Muscle layer of duodenum (tissue), 2 donors: ENCODE results near the gene RNF181.

Experiments
- H3K27ac ChIP-seq: one replicate; pipeline ENCODE4 v1.7.0; 2013; ENCODE audit warnings: mild to moderate bottlenecking, low read length
- H3K27me3 ChIP-seq: one replicate; pipeline ENCODE4 v1.7.0; 2013; ENCODE audit warnings: low read depth, mild to moderate bottlenecking, control low read depth, low read length
- H3K36me3 ChIP-seq, 2 donors: one replicate each; pipeline ENCODE4 v1.7.0; 2013; ENCODE audit warnings: low read length in 2 of 2, control low read depth in 1 of 2, mild to moderate bottlenecking in 1 of 2; ENCODE audit not compliant: insufficient read depth in 2 of 2, control insufficient read depth in 1 of 2
- H3K4me1 ChIP-seq, 2 donors: one replicate each; pipeline ENCODE4 v1.7.0; 2013; ENCODE audit warnings: low read length in 2 of 2, mild to moderate bottlenecking in 2 of 2, control low read depth in 1 of 2, moderate library complexity in 1 of 2; ENCODE audit not compliant: insufficient read depth in 2 of 2, control insufficient read depth in 1 of 2
- H3K4me3 ChIP-seq, 2 donors: one replicate each; pipeline ENCODE4 v1.7.0; 2013; ENCODE audit warnings: low read length in 2 of 2, low read depth in 1 of 2, mild to moderate bottlenecking in 1 of 2
- H3K9me3 ChIP-seq, 2 donors: one replicate each; pipeline ENCODE4 v1.7.0; 2013; ENCODE audit warnings: low read length in 2 of 2, control low read depth in 1 of 2, mild to moderate bottlenecking in 1 of 2; ENCODE audit not compliant: control insufficient read depth in 1 of 2
- donor health status: healthy.

RNF181 gene, protein sequence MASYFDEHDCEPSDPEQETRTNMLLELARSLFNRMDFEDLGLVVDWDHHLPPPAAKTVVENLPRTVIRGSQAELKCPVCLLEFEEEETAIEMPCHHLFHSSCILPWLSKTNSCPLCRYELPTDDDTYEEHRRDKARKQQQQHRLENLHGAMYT

DNA sequence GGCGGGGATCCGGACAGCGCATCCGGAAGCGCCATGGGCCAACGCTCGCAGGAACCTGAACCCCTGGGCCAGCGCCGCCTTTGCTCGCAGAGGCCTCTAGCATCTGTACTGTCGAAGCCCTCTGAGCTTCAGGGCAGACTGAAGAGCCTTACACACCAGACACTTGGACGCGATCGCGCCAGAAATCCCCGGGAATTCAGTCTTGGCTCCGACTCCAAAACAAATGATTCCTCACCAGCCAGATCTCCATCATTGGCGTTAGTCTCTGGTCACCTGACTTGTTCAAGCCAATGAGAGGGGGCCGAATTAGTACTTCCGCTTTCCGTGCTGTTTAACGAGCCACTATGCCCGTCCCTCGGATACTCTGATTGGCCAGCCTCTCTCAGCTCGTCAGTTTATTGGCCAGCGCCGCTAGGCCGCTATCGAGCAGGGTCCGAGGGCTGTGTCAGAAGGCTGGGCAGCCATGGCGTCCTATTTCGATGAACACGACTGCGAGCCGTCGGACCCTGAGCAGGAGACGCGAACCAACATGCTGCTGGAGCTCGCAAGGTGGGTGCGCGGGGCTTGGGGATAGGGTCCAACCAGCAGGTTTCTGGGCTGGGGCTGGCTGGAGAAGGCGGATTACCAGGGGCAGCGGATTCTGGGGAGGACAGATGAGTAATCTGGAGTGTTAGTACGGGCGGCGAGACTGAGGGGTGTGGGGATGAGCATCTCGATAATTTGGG is at the start of gene RNF181:
RNF181 (plus strand) TSS at position 445 of the 725 bp plus-strand sequence; CDS start at position 464, 19 bp downstream.
- Histone ChIP-seq H3K27ac (peak within 1 kb of the TSS; percentile 85), H3K9me3 (no peaks in the 10 kb centered on the region), H3K4me3 (peak within 1 kb of the TSS; percentile 85 to 87), H3K4me1 (peaks cover 17 to 27% of the 10 kb centered on the region in 2 donors), H3K27me3 (no peaks in the 10 kb centered on the region), H3K36me3 (peaks cover 22 to 27% of the 10 kb centered on the region in 2 donors)

DNA sequence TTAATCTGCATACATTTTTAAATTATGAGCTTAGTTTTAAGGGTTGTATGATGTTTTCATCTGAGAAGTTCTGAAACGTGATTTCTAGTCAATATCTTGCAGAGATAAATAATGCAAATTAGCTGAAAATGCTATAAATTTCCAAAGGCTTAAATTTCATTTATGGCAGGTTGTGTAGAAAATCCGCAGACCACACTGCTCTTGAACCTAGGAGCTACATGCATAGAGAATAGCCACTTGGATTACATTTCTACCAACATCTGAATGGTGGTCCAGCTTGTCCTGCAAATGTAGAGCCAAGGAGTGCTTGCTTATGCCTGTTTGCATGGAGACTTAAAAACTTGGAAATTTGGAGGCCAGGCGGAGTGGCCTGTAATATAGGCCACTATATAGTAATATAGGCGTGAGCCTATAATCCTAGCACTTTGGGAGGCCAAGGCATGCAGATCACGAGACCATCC is 49.7 kb upstream of the RNF181 start:
- Histone ChIP-seq H3K27ac (peak overlapping the region; percentile 62), H3K36me3 (peaks cover 48 to 65% of the 10 kb centered on the region in 2 donors), H3K9me3 (no peaks in the 10 kb centered on the region), H3K27me3 (no peaks in the 10 kb centered on the region), H3K4me1 (peaks cover 8 to 32% of the 10 kb centered on the region in 2 donors), H3K4me3 (no peak overlapping the region)

DNA sequence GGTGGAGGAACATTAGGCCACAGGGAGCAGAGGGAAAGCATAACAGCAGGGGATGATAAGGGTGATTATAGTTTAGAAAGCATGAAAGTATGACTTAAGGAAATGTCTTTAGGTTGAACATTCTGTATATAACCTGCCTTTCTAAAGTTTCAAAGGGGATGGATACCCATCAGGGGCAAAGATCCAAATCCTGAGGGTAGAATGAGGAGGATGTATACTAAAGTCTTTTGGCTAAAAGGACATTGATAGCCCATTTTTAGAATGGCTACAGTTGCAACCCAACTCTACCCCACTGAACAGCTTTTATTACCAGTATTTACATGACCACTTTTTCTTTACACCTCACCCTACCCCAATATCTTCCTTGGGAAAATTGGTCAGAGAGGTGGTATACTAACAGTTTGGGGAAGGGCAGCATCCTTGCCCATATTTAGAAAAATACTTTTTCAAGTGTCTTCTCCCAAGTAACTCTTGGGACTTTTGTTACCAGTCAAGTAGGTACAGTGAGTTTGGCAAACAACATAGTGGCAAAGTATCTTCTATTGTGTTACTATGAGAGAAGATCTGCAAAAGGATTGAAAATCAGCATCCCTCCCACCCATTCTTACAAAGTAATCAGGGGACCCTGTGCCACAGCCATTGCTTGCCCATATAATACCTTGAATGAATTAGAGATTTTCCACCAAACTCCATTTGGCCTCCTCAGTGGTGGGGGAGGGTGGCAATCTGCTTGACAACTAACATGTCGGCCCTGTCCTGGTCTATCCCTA is 48.3 kb upstream of the RNF181 start:
- H3K4me1 ChIP-seq: peaks cover 0 to 25% of the 10 kb centered on the region in 2 donors
- peaks cover 50 to 63% of the 10 kb centered on the region in 2 donors for H3K36me3 ChIP-seq
- H3K4me3 ChIP-seq: no peak overlapping the region
- no peaks in the 10 kb centered on the region for H3K27me3 ChIP-seq
- H3K9me3 ChIP-seq: no peaks in the 10 kb centered on the region
- H3K27ac ChIP-seq: no peak overlapping the region

DNA sequence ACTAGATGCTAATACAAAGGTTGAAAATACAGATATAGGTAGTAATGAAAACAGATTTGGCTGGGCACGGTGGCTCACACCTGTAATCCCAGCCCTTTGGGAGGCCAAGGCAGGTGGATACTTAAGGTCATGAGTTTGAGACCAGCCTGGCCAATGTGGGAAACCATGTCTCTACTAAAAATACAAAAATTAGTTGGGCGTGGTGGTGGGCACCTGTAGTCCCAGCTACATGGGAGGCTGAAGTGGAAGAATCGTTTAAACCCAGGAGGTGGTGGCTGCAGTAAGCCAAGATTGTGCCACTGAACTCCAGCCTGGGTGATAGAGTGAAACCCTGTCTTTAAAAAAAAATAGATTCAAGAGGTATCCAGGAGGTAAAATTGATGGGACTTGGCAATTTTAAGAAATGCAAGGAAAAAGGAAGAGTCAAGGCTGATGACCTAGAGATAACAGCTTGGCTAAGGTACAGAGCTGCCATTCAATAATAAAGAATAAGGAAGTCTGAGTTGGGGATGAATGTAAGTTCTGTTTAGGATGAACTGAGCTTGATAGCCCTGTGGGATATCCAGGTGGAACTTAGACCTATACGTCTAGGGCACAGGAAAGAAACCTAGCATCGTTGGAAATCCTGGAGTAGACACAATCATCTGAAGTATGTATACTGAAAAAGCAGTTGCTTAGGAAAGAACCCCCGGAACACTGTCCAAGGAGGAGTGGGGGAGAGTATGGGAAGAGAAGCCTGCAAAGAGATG is 47.5 kb upstream of the RNF181 start:
- no peak overlapping the region for H3K4me3 ChIP-seq
- peaks cover 50 to 63% of the 10 kb centered on the region in 2 donors for H3K36me3 ChIP-seq

DNA sequence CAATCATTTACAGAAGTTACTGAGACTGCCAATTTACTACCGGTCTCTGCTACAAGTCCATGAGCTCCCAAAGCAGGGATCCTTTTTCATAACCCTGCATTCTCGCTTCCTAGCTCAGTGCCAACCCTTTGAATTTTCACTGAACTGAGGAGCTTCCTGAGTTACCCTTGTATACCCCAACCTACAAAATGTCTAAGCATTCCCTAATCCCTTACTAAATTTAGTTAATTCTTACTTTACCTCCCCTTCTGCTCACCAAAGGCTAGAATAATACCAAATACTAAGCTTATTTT is 47.0 kb upstream of the RNF181 start:
- H3K36me3 ChIP-seq: peaks cover 51 to 64% of the 10 kb centered on the region in 2 donors
- no peaks in the 10 kb centered on the region for H3K27me3 ChIP-seq
- H3K9me3 ChIP-seq: no peaks in the 10 kb centered on the region
- H3K27ac ChIP-seq: no peak overlapping the region
- no peak overlapping the region for H3K4me3 ChIP-seq
- H3K4me1 ChIP-seq: peaks cover 0 to 15% of the 10 kb centered on the region in 2 donors

More for the DNA sequence above, 47.5 kb upstream of the RNF181 start:
- Histone ChIP-seq H3K4me1 (peaks cover 0 to 18% of the 10 kb centered on the region in 2 donors), H3K27ac (no peak overlapping the region), H3K9me3 (no peaks in the 10 kb centered on the region), H3K27me3 (no peaks in the 10 kb centered on the region)

DNA sequence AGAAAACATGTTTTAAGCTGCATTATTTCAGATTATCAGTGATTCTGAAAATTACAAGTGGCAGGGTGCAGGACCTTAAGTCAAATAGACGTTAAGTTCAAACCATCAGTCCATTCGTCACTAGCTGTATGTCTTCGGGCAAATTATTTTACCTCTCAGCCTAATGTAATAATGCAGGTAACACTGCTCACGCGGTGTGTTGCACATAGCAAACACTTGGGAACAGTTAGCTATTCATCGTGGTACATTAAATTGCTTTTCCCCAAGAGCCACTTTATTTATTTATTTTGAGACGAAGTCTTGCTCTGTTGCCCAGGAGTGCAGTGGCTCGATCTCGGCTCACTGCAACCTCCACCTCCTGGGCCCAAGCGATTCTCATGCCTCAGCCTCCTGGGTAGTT is 46.5 kb upstream of the RNF181 start:
- H3K36me3 ChIP-seq: peaks cover 55 to 63% of the 10 kb centered on the region in 2 donors
- no peak overlapping the region for H3K27ac ChIP-seq
- H3K4me1 ChIP-seq: peaks cover 0 to 11% of the 10 kb centered on the region in 2 donors

DNA sequence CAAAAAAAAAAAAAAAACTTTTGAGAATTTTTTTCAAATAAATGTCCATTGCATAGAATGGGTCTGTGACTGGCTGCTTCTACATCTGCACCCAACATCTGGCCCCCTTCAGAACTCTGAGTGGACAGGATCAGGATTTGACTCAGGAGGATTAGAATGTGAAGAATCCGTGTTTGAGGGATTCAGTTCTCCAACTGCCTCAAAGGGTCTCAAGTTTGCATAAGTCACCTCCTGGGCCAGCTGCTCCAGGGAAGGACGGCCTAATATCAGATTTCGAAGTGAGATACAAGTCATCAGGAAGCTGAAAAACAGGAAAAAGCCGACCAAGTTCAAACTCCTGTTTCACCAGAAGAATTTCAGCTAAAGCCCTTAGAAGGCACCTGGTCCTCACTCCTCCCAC is 45.7 kb upstream of the RNF181 start:
- H3K36me3 ChIP-seq: peaks cover 52 to 61% of the 10 kb centered on the region in 2 donors
- peak overlapping the region; percentile 28 for H3K27ac ChIP-seq

More for the DNA sequence above, 46.5 kb upstream of the RNF181 start:
- Histone ChIP-seq H3K9me3 (no peaks in the 10 kb centered on the region), H3K27me3 (no peaks in the 10 kb centered on the region), H3K4me3 (no peak overlapping the region)

DNA sequence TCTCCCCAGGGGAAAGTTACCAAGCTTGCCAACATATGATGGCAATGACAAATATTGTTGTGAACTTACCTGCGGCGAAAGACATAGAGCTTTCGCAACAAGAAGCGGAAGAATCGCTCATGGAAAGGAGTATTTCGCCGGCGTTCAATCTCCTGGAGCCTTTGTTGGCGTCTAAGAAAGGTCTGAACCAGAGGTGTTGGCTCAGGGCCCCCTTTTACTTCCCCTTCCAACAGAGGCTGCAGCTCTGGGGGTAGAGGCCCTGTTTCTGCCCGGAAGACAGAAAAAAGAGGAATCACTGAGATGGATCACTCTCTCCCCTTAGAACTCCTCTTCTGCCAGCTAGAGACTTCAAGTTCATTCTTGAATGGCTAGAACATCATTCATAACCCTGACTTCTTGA is 45.1 kb upstream of the RNF181 start:
- peaks cover 51 to 61% of the 10 kb centered on the region in 2 donors for H3K36me3 ChIP-seq
- H3K4me3 ChIP-seq: no peak overlapping the region
- H3K27ac ChIP-seq: peak overlapping the region; percentile 28
- H3K27me3 ChIP-seq: no peaks in the 10 kb centered on the region
- no peaks in the 10 kb centered on the region for H3K9me3 ChIP-seq
- H3K4me1 ChIP-seq: peaks cover 0 to 7% of the 10 kb centered on the region in 2 donors

More for the DNA sequence above, 45.7 kb upstream of the RNF181 start:
- H3K4me1 ChIP-seq: peaks cover 0 to 7% of the 10 kb centered on the region in 2 donors
- H3K4me3 ChIP-seq: no peak overlapping the region
- no peaks in the 10 kb centered on the region for H3K27me3 ChIP-seq
- H3K9me3 ChIP-seq: no peaks in the 10 kb centered on the region

DNA sequence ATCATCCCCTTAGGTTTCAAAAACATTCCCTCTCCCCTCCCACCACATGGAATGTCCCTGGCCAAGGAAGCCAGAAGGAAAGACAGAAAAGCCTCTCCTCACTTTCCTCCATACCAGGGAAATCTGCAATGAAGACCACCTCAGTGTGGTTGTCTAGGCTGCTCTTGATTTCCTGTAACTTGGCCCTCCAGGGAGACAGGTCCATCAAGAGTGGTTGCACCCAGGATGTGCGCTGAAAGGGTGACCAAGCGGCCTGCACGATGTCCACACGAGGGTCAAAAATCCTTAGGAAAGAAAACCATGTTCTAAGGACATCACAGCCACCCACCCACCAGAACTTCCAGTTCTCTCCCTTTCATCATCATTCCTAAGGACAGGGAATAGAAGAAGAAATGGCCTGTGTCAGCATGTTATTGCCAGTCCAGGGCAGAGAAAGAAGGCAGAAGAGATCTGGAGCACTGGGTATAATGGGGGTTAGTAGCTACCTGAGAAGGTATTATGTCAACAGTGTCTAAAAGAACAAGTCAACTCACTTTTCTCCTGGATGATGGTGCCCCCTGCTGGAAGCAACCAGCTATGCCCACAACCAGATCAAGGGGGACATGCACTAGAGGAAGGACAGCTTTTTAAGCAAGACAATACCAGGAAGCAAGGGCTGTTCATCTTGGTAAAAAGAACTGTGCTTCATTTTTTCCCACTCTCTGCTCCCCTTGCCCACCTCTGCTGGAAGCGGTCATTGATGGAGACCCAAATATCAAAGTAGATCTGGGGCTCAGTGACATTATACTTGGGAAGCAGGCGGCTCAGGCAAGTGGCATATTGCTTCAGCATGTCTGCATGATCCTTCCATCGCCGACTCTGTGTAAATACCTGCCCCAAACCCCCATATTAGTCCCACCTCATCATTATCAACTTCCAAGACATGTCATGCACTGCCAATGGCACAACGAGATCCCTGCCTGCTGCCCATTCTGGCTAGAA is 43.6 kb upstream of the RNF181 start:
- Histone ChIP-seq H3K4me3 (no peak overlapping the region), H3K27ac (no peak overlapping the region), H3K4me1 (peaks cover 0 to 7% of the 10 kb centered on the region in 2 donors), H3K36me3 (peaks cover 58 to 61% of the 10 kb centered on the region in 2 donors), H3K9me3 (no peaks in the 10 kb centered on the region), H3K27me3 (no peaks in the 10 kb centered on the region)

DNA sequence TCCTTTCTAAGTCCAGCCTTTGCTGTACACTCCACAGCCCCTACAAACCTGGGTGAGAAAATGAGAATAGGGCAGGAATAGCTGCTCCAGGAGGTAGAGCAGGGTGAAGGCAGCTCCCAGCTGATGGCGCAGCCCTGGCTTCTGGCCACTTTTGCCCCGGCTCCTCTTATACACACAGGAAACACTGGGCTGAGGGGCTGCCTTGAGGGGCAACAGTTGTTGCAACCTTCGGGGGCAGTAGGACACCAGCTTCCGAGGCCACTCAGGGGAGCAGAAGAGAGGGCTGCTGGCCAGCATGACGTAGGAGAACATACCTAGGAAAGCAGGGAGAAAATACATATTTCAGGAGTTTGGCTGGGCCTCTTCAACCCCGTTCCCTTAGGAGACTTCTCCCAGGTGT is 42.4 kb upstream of the RNF181 start:
- no peaks in the 10 kb centered on the region for H3K27me3 ChIP-seq
- no peak overlapping the region for H3K4me3 ChIP-seq
- H3K36me3 ChIP-seq: peaks cover 61 to 63% of the 10 kb centered on the region in 2 donors
- no peaks in the 10 kb centered on the region for H3K9me3 ChIP-seq
- H3K4me1 ChIP-seq: peaks cover 0 to 7% of the 10 kb centered on the region in 2 donors
- H3K27ac ChIP-seq: no peak overlapping the region
